ENCODE data around the gene APP.

DNA sequence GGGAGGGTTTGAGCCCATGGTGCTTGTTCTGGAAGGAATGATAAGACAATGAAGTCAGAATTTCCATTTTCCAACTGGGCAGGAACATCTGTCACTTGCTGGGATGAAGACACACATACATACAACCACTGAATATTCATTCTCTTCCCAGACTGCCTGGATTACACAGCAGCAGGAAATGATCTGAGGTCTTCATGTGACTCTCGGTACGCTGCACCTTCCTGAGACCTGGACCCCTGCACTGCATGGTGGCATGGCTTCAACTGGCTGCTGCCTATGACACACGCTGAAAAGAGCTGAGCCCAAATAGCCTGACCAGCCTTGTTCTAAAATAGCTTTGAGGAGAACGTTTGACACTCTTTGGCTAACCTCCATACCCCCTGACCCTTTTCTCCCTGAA, 285.2 kb downstream of the APP start:
- TF ChIP-seq, protein P1, sequence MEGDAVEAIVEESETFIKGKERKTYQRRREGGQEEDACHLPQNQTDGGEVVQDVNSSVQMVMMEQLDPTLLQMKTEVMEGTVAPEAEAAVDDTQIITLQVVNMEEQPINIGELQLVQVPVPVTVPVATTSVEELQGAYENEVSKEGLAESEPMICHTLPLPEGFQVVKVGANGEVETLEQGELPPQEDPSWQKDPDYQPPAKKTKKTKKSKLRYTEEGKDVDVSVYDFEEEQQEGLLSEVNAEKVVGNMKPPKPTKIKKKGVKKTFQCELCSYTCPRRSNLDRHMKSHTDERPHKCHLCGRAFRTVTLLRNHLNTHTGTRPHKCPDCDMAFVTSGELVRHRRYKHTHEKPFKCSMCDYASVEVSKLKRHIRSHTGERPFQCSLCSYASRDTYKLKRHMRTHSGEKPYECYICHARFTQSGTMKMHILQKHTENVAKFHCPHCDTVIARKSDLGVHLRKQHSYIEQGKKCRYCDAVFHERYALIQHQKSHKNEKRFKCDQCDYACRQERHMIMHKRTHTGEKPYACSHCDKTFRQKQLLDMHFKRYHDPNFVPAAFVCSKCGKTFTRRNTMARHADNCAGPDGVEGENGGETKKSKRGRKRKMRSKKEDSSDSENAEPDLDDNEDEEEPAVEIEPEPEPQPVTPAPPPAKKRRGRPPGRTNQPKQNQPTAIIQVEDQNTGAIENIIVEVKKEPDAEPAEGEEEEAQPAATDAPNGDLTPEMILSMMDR (IDR thresholded peaks at IDR 0.05; ENCODE audit: low read length): no peak
- no peak for TF ChIP-seq EZH2 (IDR thresholded peaks at IDR 0.05; ENCODE audit: borderline replicate concordance, low read length)
